ENCODE measurements around the gene BAZ1B.
A peak's percentile ranks its signal among the peaks of the same experiment; 100 is the strongest.
"Not testable (repeated sequence)": the region's sequence is repeated elsewhere in the genome, so short reads cannot be mapped to it uniquely, and the experiment has no call there.

BAZ1B gene

GRCh38 chr7:73522105-73522872, at the start of gene BAZ1B:
Gene BAZ1B, minus strand, starts transcription at chr7:73522293. Its CDS starts 360 bp downstream, at chr7:73521933.
- TF ChIP-seq ZFX (IDR thresholded peaks at IDR 0.05; ENCODE audit: borderline replicate concordance) = no peak
- TF ChIP-seq CTCF (IDR thresholded peaks at IDR 0.05) = peak; percentile 16; the same call in 1 of the 2 replicates
- H3K27ac ChIP-seq = peak within 1 kb of the TSS; percentile 92

- no peak overlapping the region for H3K27ac ChIP-seq
- TF ChIP-seq ZFX (IDR thresholded peaks at IDR 0.05; ENCODE audit: borderline replicate concordance) (no peak), CTCF (IDR thresholded peaks at IDR 0.05) (no peak)
Observed at GRCh38 chr7:73570977-73571376, 48.9 kb upstream of the BAZ1B start.

GRCh38 chr7:73570521-73570920, 48.4 kb upstream of the BAZ1B start:
- H3K27ac ChIP-seq = no peak overlapping the region
- TF ChIP-seq ZFX (IDR thresholded peaks at IDR 0.05; ENCODE audit: borderline replicate concordance) (no peak), CTCF (IDR thresholded peaks at IDR 0.05) (no peak)

GRCh38 chr7:73569042-73569608, 47.0 kb upstream of the BAZ1B start:
- TF ChIP-seq CTCF (IDR thresholded peaks at IDR 0.05) = no peak
- TF ChIP-seq ZFX (IDR thresholded peaks at IDR 0.05; ENCODE audit: borderline replicate concordance) = no peak
- H3K27ac ChIP-seq = no peak overlapping the region

- TF ChIP-seq CTCF (IDR thresholded peaks at IDR 0.05) = no peak
- H3K27ac ChIP-seq = no peak overlapping the region; the same call in 1 of the 2 replicates
Observed at GRCh38 chr7:73567846-73568685, 46.0 kb upstream of the BAZ1B start.

GRCh38 chr7:73567140-73567539, 45.0 kb upstream of the BAZ1B start:
- no peak overlapping the region for H3K27ac ChIP-seq
- TF ChIP-seq CTCF (IDR thresholded peaks at IDR 0.05) (no peak), ZFX (IDR thresholded peaks at IDR 0.05; ENCODE audit: borderline replicate concordance) (no peak)

- H3K27ac ChIP-seq = not testable (repeated sequence)
Observed at GRCh38 chr7:73566431-73566830, 44.3 kb upstream of the BAZ1B start.
